Measurements from ENCODE around the gene SCO2. TPM values are rescaled to one million over a fixed set of nuclear protein-coding genes. Genes with fewer than 3 reads are reported as not detected.

SCO2 gene
- total RNA-seq, 1 experiment from 2014 or later = 7.0 TPM

- Histone ChIP-seq H4K20me1 (ENCODE audit: insufficient read depth) (no peaks in the 10 kb centered on the region), H3K9ac (ENCODE audit: low read length) (no peak overlapping the region), H3K27ac (ENCODE audit: low read depth, low read length) (no peak overlapping the region), H3K4me2 (ENCODE audit: low read length) (no peak overlapping the region), H3K4me3 (replicated peaks in 1 of 2; ENCODE audit: low read depth in 1 of 2, low read length in 2 of 2) (no peak overlapping the region), H3K36me3 (ENCODE audit: control insufficient read depth in 1 of 2, insufficient read depth in 2 of 2, low read length in 2 of 2) (peaks cover 5 to 30% of the 10 kb centered on the region in 2 experiments; a peak in 3 of 4 replicates), H3K9me2 (ENCODE audit: insufficient read depth) (no peaks in the 10 kb centered on the region), H3K27me3 (ENCODE audit: insufficient read depth, low read length) (no peaks in the 10 kb centered on the region), H3K4me1 (ENCODE audit: control insufficient read depth in 1 of 2, insufficient read depth in 2 of 2, low read length in 2 of 2) (peaks cover 6 to 26% of the 10 kb centered on the region in 2 experiments; a peak in 3 of 4 replicates), H3K9me3 (ENCODE audit: control insufficient read depth in 1 of 2, insufficient read depth in 1 of 2, low read depth in 1 of 2, low read length in 2 of 2) (no peaks in the 10 kb centered on the region), H3K79me2 (ENCODE audit: insufficient read depth, low read length) (peaks cover 36% of the 10 kb centered on the region), H2AFZ (ENCODE audit: low read depth, low read length, poor library complexity, severe bottlenecking) (no peak overlapping the region)
- ChIA-PET CTCF (no interaction called here), POLR2A (no interaction called here), RAD21 (ENCODE audit: low non-redundant PET in 1 of 2, low total read pairs in 2 of 2, uncharacterized antibody in 2 of 2, unreplicated experiment in 2 of 2) (no interaction called here)
- DNase-seq (ENCODE audit: low read depth, low spot score) (no peak), ATAC-seq (no peak)
- intact Hi-C loops (cut with micrococcal nuclease) = no loop called here
- TF ChIP-seq, protein P1, sequence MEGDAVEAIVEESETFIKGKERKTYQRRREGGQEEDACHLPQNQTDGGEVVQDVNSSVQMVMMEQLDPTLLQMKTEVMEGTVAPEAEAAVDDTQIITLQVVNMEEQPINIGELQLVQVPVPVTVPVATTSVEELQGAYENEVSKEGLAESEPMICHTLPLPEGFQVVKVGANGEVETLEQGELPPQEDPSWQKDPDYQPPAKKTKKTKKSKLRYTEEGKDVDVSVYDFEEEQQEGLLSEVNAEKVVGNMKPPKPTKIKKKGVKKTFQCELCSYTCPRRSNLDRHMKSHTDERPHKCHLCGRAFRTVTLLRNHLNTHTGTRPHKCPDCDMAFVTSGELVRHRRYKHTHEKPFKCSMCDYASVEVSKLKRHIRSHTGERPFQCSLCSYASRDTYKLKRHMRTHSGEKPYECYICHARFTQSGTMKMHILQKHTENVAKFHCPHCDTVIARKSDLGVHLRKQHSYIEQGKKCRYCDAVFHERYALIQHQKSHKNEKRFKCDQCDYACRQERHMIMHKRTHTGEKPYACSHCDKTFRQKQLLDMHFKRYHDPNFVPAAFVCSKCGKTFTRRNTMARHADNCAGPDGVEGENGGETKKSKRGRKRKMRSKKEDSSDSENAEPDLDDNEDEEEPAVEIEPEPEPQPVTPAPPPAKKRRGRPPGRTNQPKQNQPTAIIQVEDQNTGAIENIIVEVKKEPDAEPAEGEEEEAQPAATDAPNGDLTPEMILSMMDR (IDR thresholded peaks at IDR 0.05 in 2 of 3, conservative IDR thresholded peaks at IDR 0.05 in 1 of 3; ENCODE audit: borderline replicate concordance in 1 of 3, insufficient read depth in 1 of 3, low read depth in 2 of 3, low read length in 2 of 3) = no peak
- TF ChIP-seq CEBPB (IDR thresholded peaks at IDR 0.05; ENCODE audit: low read depth) = no peak
- no peak for TF ChIP-seq POLR2A (IDR thresholded peaks at IDR 0.05; ENCODE audit: borderline replicate concordance, extremely low read depth, insufficient read depth, insufficient read length)
- no peak for TF ChIP-seq EZH2 (IDR thresholded peaks at IDR 0.05)
- TF ChIP-seq, protein P2, sequence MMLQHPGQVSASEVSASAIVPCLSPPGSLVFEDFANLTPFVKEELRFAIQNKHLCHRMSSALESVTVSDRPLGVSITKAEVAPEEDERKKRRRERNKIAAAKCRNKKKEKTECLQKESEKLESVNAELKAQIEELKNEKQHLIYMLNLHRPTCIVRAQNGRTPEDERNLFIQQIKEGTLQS (IDR thresholded peaks at IDR 0.05) = no peak
- TF ChIP-seq SP1 (IDR thresholded peaks at IDR 0.05; ENCODE audit: low read depth) = no peak
- no peak for TF ChIP-seq POLR2AphosphoS5 (IDR thresholded peaks at IDR 0.05; ENCODE audit: low read depth, low read length)
- TF ChIP-seq EZH2phosphoT487 (IDR thresholded peaks at IDR 0.05; ENCODE audit: borderline replicate concordance) = no peak
- TF ChIP-seq CBX3 (IDR thresholded peaks at IDR 0.05; ENCODE audit: low read depth) = no peak
- no peak for TF ChIP-seq ZFX (IDR thresholded peaks at IDR 0.05)
- TF ChIP-seq SRF (IDR thresholded peaks at IDR 0.05; ENCODE audit: low read depth) = no peak
- no TSS peak for BruUV-seq (replicated peaks)
These were observed 3.7 kb downstream of the SCO2 start for GRCh38 chr22:50521710-50522109.

Measured in HCT116 (cell line).